Esophagus muscularis mucosa (tissue), 4 donors: ENCODE data around the gene ANKRD13C. TPM values are rescaled to one million over a fixed set of nuclear protein-coding genes. Genes with fewer than 3 reads are reported as not detected.
"Not testable (repeated sequence)": the region's sequence is repeated elsewhere in the genome, so short reads cannot be mapped to it uniquely, and the experiment has no call there.

Experiments
- DNase-seq: peaks from one replicate; pipeline ENCODE4 v3.0.0-alpha.2; 2017; ENCODE audit errors: extremely low spot score
- H3K27ac ChIP-seq, 4 donors: fragments of 200-600 bp; sonication (generic); replicated peaks in 1 of 4; 1 replicate in 3 of 4; 2 replicates in 1 of 4; pipeline ENCODE4 v1.5.1; 2016 to 2019; ENCODE audit warnings: mild to moderate bottlenecking in 1 of 4
- H3K27me3 ChIP-seq, 4 donors: fragments of 200-600 bp; sonication (generic); one replicate each; pipeline versions ENCODE4 v1.5.1 to v1.6.0; 2016 to 2019
- H3K36me3 ChIP-seq, 4 donors: fragments of 200-600 bp; sonication (generic); one replicate each; pipeline ENCODE4 v1.5.1; 2016 to 2019
- H3K4me1 ChIP-seq, 4 donors: fragments of 200-600 bp; sonication (generic); one replicate each; pipeline ENCODE4 v1.5.1; 2016 to 2019
- H3K4me3 ChIP-seq, 4 donors: fragments of 200-600 bp; sonication (generic); 1 replicate in 2 of 4; 2 replicates in 2 of 4; pipeline ENCODE4 v1.5.1; 2016 to 2019; ENCODE audit warnings: mild to moderate bottlenecking in 4 of 4, moderate library complexity in 1 of 4
- H3K9me3 ChIP-seq, 4 donors: fragments of 200-600 bp; sonication (generic); 1 replicate in 3 of 4; 2 replicates in 1 of 4; pipeline ENCODE4 v1.5.1; 2016 to 2019
- EP300 ChIP-seq: sonication (generic); formaldehyde crosslinking; IDR thresholded peaks from one replicate; pipeline ENCODE4 v1.6.1; 2017; ENCODE audit warnings: antibody characterized with exemption
- POLR2A ChIP-seq: fragments of 450-650 bp; IDR thresholded peaks from one replicate; pipeline ENCODE4 v1.6.1; 2017; ENCODE audit warnings: antibody characterized with exemption, moderate library complexity, mild to moderate bottlenecking, low read depth
- POLR2AphosphoS5 ChIP-seq, 2 donors: sonication (generic); formaldehyde crosslinking; IDR thresholded peaks; one replicate each; pipeline ENCODE4 v1.6.1; 2017; ENCODE audit warnings: antibody characterized with exemption in 2 of 2
- WGBS: methylation state at CpG from one replicate; pipeline ENCODE4 v1.1.5; 2018; 5-methylcytosine and 5-hydroxymethylcytosine counted together
- intact Hi-C: fragments of 100-400 bp; cut with DNase I; formaldehyde crosslinking; loops from one replicate; pipeline ENCODE4 v1.15.1; 2023
- total RNA-seq, 4 donors: library from RNA; depleted of rRNA; stranded (reverse); fragments of >200 nt; gene quantifications; one replicate each; pipeline versions ENCODE4 v1.1.0 to v1.2.1, GENCODE V29; 2016
- TF ChIP-seq, protein P1 (sequence below), 3 experiments: fragments of 200-600 bp in 2 of 3; fragments of 450-650 bp in 1 of 3; sonication (generic) in 2 of 3; IDR thresholded peaks; one replicate each; pipeline ENCODE4 v1.5.1; 2017 to 2019; ENCODE audit warnings: antibody characterized with exemption in 3 of 3, mild to moderate bottlenecking in 2 of 3, moderate library complexity in 1 of 3

ANKRD13C gene
- total RNA-seq, 4 donors from 2014 or later: 23.0 to 30.2 (median 26.5) TPM

DNA sequence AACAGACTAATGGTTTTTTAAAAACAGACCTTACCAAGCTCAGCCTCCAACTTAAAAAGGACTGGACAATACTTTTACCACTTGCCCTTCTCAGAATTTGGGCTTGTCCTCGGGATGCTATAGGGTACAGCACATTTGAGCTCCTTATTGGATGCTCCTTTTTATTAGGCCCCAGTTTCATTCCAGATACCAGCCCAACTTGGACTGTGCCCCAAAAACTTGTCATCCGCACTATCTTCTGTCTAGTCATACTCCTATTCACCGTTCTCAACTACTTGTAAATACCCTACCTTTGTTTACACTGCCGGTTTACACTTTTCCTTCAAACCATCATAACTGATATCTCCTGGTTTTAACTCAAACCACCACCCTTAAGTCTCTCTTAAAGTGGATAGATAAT lies 17.9 kb upstream of the ANKRD13C start:
- peak; percentile 34 for DNase-seq
- H3K9me3 ChIP-seq: no peaks in the 10 kb centered on the region
- no peak overlapping the region for H3K27ac ChIP-seq
- no peaks in the 10 kb centered on the region for H3K27me3 ChIP-seq
- no peak overlapping the region for H3K4me3 ChIP-seq
- H3K4me1 ChIP-seq: no peaks in the 10 kb centered on the region
- peaks cover 0 to 30% (median 5%) of the 10 kb centered on the region in 4 donors for H3K36me3 ChIP-seq
- intact Hi-C loops: no loop called here
- TF ChIP-seq, protein P1, sequence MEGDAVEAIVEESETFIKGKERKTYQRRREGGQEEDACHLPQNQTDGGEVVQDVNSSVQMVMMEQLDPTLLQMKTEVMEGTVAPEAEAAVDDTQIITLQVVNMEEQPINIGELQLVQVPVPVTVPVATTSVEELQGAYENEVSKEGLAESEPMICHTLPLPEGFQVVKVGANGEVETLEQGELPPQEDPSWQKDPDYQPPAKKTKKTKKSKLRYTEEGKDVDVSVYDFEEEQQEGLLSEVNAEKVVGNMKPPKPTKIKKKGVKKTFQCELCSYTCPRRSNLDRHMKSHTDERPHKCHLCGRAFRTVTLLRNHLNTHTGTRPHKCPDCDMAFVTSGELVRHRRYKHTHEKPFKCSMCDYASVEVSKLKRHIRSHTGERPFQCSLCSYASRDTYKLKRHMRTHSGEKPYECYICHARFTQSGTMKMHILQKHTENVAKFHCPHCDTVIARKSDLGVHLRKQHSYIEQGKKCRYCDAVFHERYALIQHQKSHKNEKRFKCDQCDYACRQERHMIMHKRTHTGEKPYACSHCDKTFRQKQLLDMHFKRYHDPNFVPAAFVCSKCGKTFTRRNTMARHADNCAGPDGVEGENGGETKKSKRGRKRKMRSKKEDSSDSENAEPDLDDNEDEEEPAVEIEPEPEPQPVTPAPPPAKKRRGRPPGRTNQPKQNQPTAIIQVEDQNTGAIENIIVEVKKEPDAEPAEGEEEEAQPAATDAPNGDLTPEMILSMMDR (IDR thresholded peaks at IDR 0.05): no peak
- TF ChIP-seq EP300: no peak
- no peak for TF ChIP-seq POLR2A
- no peak for TF ChIP-seq POLR2AphosphoS5 (IDR thresholded peaks at IDR 0.05)
- 94% methylated on average over 4 of the region's 4 CpGs for WGBS

DNA sequence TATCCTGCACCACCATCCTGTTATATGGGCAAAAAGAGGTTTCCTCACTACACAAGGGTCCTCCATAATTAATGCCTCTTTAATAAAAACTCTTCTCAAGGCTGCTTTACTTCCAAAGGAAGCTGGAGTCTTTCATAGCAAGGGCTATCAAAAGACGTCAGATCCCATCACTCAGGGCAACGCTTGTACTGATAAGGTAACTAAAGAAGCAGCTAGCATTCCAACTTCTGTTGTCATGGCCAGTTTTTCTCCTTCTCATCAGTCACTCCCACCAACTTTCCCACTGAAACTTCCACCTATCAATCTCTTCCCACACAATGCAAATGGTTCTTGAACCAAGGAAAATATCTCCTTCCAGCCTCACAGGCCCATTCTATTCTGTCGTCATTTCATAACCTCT lies 17.1 kb upstream of the ANKRD13C start:
- H3K4me3 ChIP-seq, intact Hi-C loops, H3K27ac ChIP-seq, H3K4me1 ChIP-seq, H3K27me3 ChIP-seq, H3K9me3 ChIP-seq: not testable (repeated sequence)
- peak; percentile 47 for DNase-seq
- H3K36me3 ChIP-seq: peaks cover 0 to 37% (median 8%) of the 10 kb centered on the region in 4 donors
- 81% methylated on average over 3 of the region's 3 CpGs for WGBS

DNA sequence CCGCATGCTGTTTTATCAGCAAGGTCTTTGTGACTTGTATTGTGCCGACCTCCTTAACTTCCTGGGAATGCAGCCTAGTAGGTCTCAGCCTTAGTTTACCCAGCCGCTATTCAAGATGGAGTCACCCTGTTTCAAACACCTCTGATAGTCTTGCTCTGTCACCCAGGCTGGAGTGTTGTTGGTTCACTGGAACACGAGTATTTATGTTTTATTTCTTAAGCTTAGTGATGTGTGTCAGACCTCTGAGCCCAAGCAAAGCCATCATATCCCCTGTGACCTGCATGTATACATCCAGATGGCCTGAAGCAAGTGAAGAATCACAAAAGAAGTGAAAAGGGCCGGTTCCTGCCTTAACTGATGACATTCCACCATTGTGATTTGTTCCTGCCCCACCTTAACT lies 12.9 kb upstream of the ANKRD13C start:
- intact Hi-C loops, H3K27ac ChIP-seq, H3K9me3 ChIP-seq, H3K27me3 ChIP-seq, H3K4me3 ChIP-seq, H3K4me1 ChIP-seq: not testable (repeated sequence)
- WGBS: 86% methylated on average over 5 of the region's 5 CpGs
- peaks cover 0 to 40% (median 8%) of the 10 kb centered on the region in 4 donors for H3K36me3 ChIP-seq
- DNase-seq: peak; percentile 29

DNA sequence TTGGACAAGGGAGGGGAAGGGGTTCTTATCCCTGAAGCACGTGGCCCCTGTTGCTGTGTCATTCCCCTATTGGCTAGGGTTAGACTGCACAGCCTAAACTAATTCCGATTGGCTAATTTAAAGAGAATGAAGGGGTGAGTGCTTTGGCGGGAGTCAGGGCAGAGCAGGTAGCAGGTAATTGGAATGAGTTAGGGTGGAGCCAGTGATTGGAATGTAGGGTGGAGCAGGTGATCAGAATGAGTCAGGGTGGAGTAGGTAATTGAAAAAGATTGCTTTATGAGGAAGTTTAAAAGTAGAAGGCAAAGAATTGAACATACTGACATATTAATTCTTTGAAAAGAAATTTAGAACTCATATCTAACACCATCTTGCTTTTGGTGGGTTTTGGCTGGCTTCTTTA lies 12.5 kb upstream of the ANKRD13C start:
- H3K4me1 ChIP-seq, H3K4me3 ChIP-seq, H3K27ac ChIP-seq, H3K27me3 ChIP-seq, H3K9me3 ChIP-seq, intact Hi-C loops: not testable (repeated sequence)
- 82% methylated on average over 3 of the region's 3 CpGs for WGBS
- peak; percentile 19 for DNase-seq
- peaks cover 0 to 40% (median 8%) of the 10 kb centered on the region in 4 donors for H3K36me3 ChIP-seq

DNA sequence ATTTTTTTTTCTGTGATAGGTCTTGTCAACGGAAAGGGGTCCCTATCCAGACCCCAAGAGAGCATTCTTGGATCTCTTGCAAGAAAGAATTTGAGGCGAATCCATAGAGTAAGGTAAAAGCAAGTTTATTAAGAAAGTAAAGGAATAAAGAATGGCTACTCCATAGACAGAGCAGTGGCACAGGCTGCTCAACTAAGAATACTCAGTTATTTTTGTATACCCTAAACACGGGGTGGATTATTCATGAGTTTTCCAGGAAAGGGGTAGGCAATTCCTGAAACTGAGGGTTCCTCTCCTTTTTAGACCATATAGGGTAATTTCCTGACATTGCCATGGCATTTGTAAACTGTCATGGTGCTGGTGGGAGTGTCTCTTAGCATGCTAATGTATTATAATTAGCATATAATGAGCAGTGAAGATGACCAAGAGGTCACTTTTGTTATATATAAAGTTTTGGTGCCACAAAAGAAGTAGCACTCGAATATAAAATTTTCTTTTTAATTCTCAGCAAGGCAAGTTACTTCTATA lies 12.0 kb upstream of the ANKRD13C start:
- 93% methylated on average over 4 of the region's 4 CpGs for WGBS
- H3K4me1 ChIP-seq, H3K27ac ChIP-seq, intact Hi-C loops, H3K27me3 ChIP-seq, H3K9me3 ChIP-seq, H3K4me3 ChIP-seq: not testable (repeated sequence)
- peaks cover 0 to 40% (median 8%) of the 10 kb centered on the region in 4 donors for H3K36me3 ChIP-seq
- DNase-seq: peak; percentile 19

DNA sequence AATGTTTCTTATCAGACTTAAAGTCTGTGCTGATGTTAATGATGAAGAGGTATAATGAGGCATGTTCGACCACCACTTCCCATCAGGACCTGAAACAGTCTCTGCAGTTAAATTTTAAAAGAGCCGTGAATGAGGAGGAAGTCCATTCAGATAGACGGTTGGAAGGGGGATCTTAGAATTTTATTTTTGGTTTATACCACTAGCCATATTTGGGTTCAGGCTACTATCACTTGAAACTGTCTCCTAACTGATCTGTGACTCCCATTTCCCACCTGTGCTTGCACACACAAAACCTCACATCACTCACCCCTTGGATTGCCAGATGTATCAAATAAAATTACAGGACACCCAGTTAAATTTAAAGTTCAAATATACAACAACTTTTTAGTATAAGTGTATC lies 9.9 kb upstream of the ANKRD13C start:
- intact Hi-C loops: no loop called here
- H3K4me3 ChIP-seq: no peak overlapping the region
- no peaks in the 10 kb centered on the region for H3K4me1 ChIP-seq
- H3K27ac ChIP-seq: no peak overlapping the region
- no peak for DNase-seq
- TF ChIP-seq, protein P1 (IDR thresholded peaks at IDR 0.05): no peak
- TF ChIP-seq POLR2A (no peak), EP300 (no peak)
- H3K36me3 ChIP-seq: peaks cover 0 to 28% (median 8%) of the 10 kb centered on the region in 4 donors
- H3K9me3 ChIP-seq: no peaks in the 10 kb centered on the region
- WGBS: 82% methylated on average over 3 of the region's 3 CpGs
- no peaks in the 10 kb centered on the region for H3K27me3 ChIP-seq

DNA sequence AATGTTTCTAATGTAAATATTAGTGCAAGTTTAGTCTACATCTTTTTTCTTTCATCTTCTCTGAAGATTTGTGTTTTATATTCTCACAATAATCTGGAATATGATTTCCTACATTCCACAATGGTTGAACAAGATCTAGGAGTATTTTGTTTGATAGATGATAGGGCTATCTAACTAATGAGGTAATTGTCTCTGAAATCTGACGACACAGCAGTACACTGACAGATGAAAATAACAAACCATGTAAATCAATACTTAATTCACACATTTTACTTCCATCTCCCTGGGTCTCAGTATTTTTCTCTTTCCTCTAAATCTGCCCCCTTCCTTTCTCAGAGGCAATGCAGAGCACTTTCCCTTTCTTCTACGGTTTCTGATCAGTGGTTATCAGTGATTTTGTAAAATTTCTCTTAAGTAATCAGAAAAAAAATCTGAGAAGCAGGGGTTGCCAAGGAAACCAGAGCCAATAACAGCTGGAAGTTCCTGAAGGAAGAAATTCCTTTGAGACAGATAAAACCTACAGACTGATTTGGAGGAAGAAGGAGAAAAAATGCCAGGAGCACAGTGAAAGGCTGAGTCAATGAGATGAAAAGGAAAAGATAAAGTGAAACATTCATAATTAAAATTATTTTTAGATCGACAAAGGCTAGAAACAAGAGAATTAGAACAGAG lies 7.3 kb upstream of the ANKRD13C start:
- DNase-seq: no peak
- intact Hi-C loops: no loop called here
- no peak for TF ChIP-seq POLR2A
- no peak for TF ChIP-seq EP300
- TF ChIP-seq POLR2AphosphoS5 (IDR thresholded peaks at IDR 0.05): no peak
- TF ChIP-seq, protein P1 (IDR thresholded peaks at IDR 0.05): no peak

More for the DNA sequence above, 7.3 kb upstream of the ANKRD13C start:
- WGBS: 51% methylated on average over 3 of the region's 3 CpGs
- H3K27ac ChIP-seq: no peak overlapping the region
- H3K4me1 ChIP-seq: no peaks in the 10 kb centered on the region
- H3K4me3 ChIP-seq: no peak overlapping the region
- H3K36me3 ChIP-seq: peaks cover 0 to 5% (median 0%) of the 10 kb centered on the region in 4 donors
- no peaks in the 10 kb centered on the region for H3K9me3 ChIP-seq
- H3K27me3 ChIP-seq: no peaks in the 10 kb centered on the region
